ENCODE data around the gene AMDHD2. TPM values are rescaled to one million over a fixed set of nuclear protein-coding genes. Genes with fewer than 3 reads are reported as not detected.

The AMDHD2 gene, protein sequence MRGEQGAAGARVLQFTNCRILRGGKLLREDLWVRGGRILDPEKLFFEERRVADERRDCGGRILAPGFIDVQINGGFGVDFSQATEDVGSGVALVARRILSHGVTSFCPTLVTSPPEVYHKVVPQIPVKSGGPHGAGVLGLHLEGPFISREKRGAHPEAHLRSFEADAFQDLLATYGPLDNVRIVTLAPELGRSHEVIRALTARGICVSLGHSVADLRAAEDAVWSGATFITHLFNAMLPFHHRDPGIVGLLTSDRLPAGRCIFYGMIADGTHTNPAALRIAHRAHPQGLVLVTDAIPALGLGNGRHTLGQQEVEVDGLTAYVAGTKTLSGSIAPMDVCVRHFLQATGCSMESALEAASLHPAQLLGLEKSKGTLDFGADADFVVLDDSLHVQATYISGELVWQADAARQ
- total RNA-seq (ENCODE audit: low replicate concordance): 11.7 and 39.2 TPM in 2 replicates

- Histone ChIP-seq H4K20me1 (ENCODE audit: low read depth) (peaks cover 53% of the 10 kb centered on the region), H3K79me2 (ENCODE audit: low read depth) (peaks cover 58% of the 10 kb centered on the region), H3K27ac (no peak within 1 kb of the TSS), H3K9me3 (ENCODE audit: low read depth) (no peaks in the 10 kb centered on the region), H3F3A (ENCODE audit: low read depth) (peaks cover 23% of the 10 kb centered on the region), H3K4me3 (peak within 1 kb of the TSS; percentile 83), H3K27me3 (no peaks in the 10 kb centered on the region), H3K9ac (peak within 1 kb of the TSS; percentile 75), H3K36me3 (no peaks in the 10 kb centered on the region), H3K4me1 (peaks cover 8% of the 10 kb centered on the region), H3K4me2 (peak within 1 kb of the TSS; percentile 100), H2AFZ (replicated peaks) (no peak within 1 kb of the TSS)
- peaks cover 7% of the 10 kb centered on the region for H3K27me3 Mint-ChIP-seq (ENCODE audit: insufficient read depth, low read depth)
- no peaks in the 10 kb centered on the region for H3K9me3 Mint-ChIP-seq
- TF ChIP-seq, protein P1, sequence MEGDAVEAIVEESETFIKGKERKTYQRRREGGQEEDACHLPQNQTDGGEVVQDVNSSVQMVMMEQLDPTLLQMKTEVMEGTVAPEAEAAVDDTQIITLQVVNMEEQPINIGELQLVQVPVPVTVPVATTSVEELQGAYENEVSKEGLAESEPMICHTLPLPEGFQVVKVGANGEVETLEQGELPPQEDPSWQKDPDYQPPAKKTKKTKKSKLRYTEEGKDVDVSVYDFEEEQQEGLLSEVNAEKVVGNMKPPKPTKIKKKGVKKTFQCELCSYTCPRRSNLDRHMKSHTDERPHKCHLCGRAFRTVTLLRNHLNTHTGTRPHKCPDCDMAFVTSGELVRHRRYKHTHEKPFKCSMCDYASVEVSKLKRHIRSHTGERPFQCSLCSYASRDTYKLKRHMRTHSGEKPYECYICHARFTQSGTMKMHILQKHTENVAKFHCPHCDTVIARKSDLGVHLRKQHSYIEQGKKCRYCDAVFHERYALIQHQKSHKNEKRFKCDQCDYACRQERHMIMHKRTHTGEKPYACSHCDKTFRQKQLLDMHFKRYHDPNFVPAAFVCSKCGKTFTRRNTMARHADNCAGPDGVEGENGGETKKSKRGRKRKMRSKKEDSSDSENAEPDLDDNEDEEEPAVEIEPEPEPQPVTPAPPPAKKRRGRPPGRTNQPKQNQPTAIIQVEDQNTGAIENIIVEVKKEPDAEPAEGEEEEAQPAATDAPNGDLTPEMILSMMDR (IDR thresholded peaks at IDR 0.05): no peak
- no peak for TF ChIP-seq EZH2phosphoT487 (IDR thresholded peaks at IDR 0.05)
- no peak for TF ChIP-seq EZH2 (IDR thresholded peaks at IDR 0.05)
- peaks cover 2% of the 10 kb centered on the region for H3K36me3 Mint-ChIP-seq
- DNase-seq (ENCODE audit: low spot score): peak; percentile 97
- peak within 1 kb of the TSS; percentile 78 for H3K27ac Mint-ChIP-seq
- peaks cover 34% of the 10 kb centered on the region for H3K4me1 Mint-ChIP-seq
- peak within 1 kb of the TSS; percentile 89 for H3K4me3 Mint-ChIP-seq
Observed at GRCh38 chr16:2520097-2520783, at the start of gene AMDHD2. TSS of gene AMDHD2 (plus strand) at chr16:2520371. CDS start at chr16:2520459, 88 bp downstream.

DNA sequence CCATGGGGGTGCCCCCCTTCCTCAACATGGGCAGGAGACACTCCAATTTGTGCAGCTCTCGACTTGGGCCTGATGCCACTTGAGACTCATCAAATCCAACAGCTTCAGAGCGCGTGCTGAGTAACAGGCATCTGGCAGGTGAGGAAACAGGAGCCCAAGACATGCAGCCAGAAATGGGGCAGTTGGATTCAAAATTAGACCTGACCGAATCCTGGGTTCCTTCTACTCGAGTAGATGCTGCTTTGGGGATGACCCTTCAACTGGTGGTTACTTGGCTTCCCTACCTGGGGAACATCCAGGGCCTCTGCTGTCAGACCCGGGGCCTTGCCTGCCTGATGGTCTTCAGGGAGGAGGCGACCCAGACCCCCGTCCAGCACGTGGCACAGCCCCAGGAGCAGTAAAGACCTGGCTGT is 49.6 kb upstream of the AMDHD2 start:
- no peak for TF ChIP-seq EZH2phosphoT487 (IDR thresholded peaks at IDR 0.05)
- H3K27ac Mint-ChIP-seq: no peak overlapping the region
- H3K4me2 ChIP-seq: peak overlapping the region; percentile 89
- no peaks in the 10 kb centered on the region for H3K36me3 Mint-ChIP-seq
- H3F3A ChIP-seq (ENCODE audit: low read depth): peaks cover 67% of the 10 kb centered on the region
- H3K9ac ChIP-seq: no peak overlapping the region
- H3K27me3 ChIP-seq: peaks cover 44% of the 10 kb centered on the region
- peaks cover 23% of the 10 kb centered on the region for H4K20me1 ChIP-seq (ENCODE audit: low read depth)
- peaks cover 21% of the 10 kb centered on the region for H3K4me1 Mint-ChIP-seq
- H3K4me3 ChIP-seq: peak overlapping the region; percentile 48
- peaks cover 16% of the 10 kb centered on the region for H3K27me3 Mint-ChIP-seq (ENCODE audit: insufficient read depth, low read depth)
- H3K4me3 Mint-ChIP-seq: peak overlapping the region; percentile 48
- no peak overlapping the region for H3K27ac ChIP-seq
- no peak overlapping the region for H2AFZ ChIP-seq (replicated peaks)
- H3K36me3 ChIP-seq: no peaks in the 10 kb centered on the region
- H3K4me1 ChIP-seq: peaks cover 40% of the 10 kb centered on the region
- no peak for DNase-seq (ENCODE audit: low spot score)
- H3K9me3 Mint-ChIP-seq: no peaks in the 10 kb centered on the region
- no peaks in the 10 kb centered on the region for H3K79me2 ChIP-seq (ENCODE audit: low read depth)
- H3K9me3 ChIP-seq (ENCODE audit: low read depth): no peaks in the 10 kb centered on the region

DNA sequence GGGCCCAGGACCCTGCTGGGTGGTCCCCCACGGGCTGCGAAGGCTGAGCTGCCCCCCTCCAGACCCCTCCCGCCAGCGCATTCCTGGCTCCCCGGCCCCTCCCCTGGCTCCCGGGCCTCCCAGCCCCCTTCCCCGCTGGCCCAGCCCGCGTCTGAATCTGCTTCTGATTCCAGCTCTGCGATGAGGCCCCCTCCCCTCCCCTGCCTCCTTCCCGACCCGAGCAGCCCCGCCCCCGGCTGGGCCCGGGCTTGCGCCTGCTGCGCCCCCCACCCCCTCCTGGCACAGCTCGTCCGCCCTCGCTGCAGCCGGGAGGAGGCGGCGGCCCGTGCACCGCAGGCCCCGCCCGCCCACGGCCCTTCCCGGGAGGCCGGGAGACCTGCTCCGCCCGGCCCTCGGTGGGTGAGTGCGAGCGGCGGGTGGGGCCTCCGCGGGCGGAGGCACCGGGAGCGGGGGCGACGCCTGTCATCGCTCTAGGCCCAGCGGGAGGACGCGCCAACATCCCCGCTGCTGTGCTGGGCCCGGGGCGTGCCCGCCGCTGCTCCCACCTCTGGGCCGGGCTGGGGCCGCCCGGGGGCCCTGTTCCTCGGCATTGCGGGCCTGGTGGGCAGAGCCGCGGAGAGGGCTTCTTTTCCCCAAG is 49.0 kb upstream of the AMDHD2 start, which contains the start of gene NTN3:
NTN3 (plus strand) TSS at position 282 of the 637 bp plus-strand sequence. CDS start 405 bp downstream, outside the sequence.
- Mint-ChIP-seq H3K27ac (no peak within 1 kb of the TSS), H3K27me3 (ENCODE audit: insufficient read depth, low read depth) (peaks cover 16% of the 10 kb centered on the region)
- no peaks in the 10 kb centered on the region for H3K9me3 ChIP-seq (ENCODE audit: low read depth)

More for the DNA sequence above, 49.0 kb upstream of the AMDHD2 start, which contains the start of gene NTN3:
- peak within 1 kb of the TSS; percentile 48 for H3K4me3 ChIP-seq
- no peaks in the 10 kb centered on the region for H3K36me3 ChIP-seq
- no peaks in the 10 kb centered on the region for H3K9me3 Mint-ChIP-seq
- peaks cover 28% of the 10 kb centered on the region for H4K20me1 ChIP-seq (ENCODE audit: low read depth)
- no peak within 1 kb of the TSS for H2AFZ ChIP-seq (replicated peaks)
- no peak within 1 kb of the TSS for H3K27ac ChIP-seq
- peak within 1 kb of the TSS; percentile 89 for H3K4me2 ChIP-seq
- H3F3A ChIP-seq (ENCODE audit: low read depth): peaks cover 62% of the 10 kb centered on the region
- TF ChIP-seq EZH2 (IDR thresholded peaks at IDR 0.05) (no peak), EZH2phosphoT487 (IDR thresholded peaks at IDR 0.05) (no peak)
- TF ChIP-seq, protein P1 (IDR thresholded peaks at IDR 0.05): no peak
- H3K4me1 Mint-ChIP-seq: peaks cover 24% of the 10 kb centered on the region
- H3K9ac ChIP-seq: no peak within 1 kb of the TSS
- H3K4me1 ChIP-seq: peaks cover 46% of the 10 kb centered on the region
- peak; percentile 88 for DNase-seq (ENCODE audit: low spot score)
- peak within 1 kb of the TSS; percentile 48 for H3K4me3 Mint-ChIP-seq
- peaks cover under 1% of the 10 kb centered on the region for H3K79me2 ChIP-seq (ENCODE audit: low read depth)
- peaks cover 49% of the 10 kb centered on the region for H3K27me3 ChIP-seq
- H3K36me3 Mint-ChIP-seq: no peaks in the 10 kb centered on the region
